DND-41 (cell line): ENCODE results near the gene NKD1.

ENCODE experiments used
- CTCF ChIP-seq: IDR thresholded peaks from 2 replicates; pipeline ENCODE4 v1.5.1; 2012; ENCODE audit warnings: borderline replicate concordance, low read length, moderate library complexity, mild to moderate bottlenecking; ENCODE audit not compliant: poor library complexity, severe bottlenecking; ENCODE audit errors: extremely low read depth
- EZH2 ChIP-seq: IDR thresholded peaks from 3 replicates; pipeline ENCODE4 v1.6.1; 2012; ENCODE audit warnings: borderline replicate concordance, low read depth, mild to moderate bottlenecking, moderate library complexity, low read length, inconsistent platforms; ENCODE audit not compliant: severe bottlenecking

GRCh38 chr16:50595859-50596258 lies 47.7 kb downstream of the NKD1 start:
- TF ChIP-seq CTCF (no peak), EZH2 (no peak)
